HG03045 (cell line): ENCODE measurements around the gene ERFL.
"Not testable (repeated sequence)": the region's sequence is repeated elsewhere in the genome, so short reads cannot be mapped to it uniquely, and the experiment has no call there.

Experiments used
- ATAC-seq: cut with Tn5 transposase; IDR thresholded peaks from one replicate; pipeline ENCODE4 v1.9.1; 2021; ENCODE audit warnings: mild to moderate bottlenecking, moderate library complexity; ENCODE audit not compliant: unreplicated experiment

The ERFL gene

GRCh38 chr19:41879670-41880328 lies 48.5 kb downstream of the ERFL start:
- no peak for ATAC-seq

GRCh38 chr19:41879080-41879479 lies 49.2 kb downstream of the ERFL start:
- no peak for ATAC-seq

- ATAC-seq: no peak
These were observed 50.0 kb downstream of the ERFL start for GRCh38 chr19:41877916-41878905.

- ATAC-seq: peak; percentile 54
These were observed 51.1 kb downstream of the ERFL start, which contains the start of gene CD79A for GRCh38 chr19:41876847-41877832. Gene CD79A, plus strand, starts transcription at chr19:41877279. Its CDS starts 26 bp downstream, at chr19:41877305.

- ATAC-seq: not testable (repeated sequence)
These were observed 52.3 kb downstream of the ERFL start for GRCh38 chr19:41875973-41876372.

- no peak for ATAC-seq
These were observed 55.2 kb downstream of the ERFL start for GRCh38 chr19:41872775-41873647.

- no peak for ATAC-seq
These were observed 55.9 kb downstream of the ERFL start for GRCh38 chr19:41872384-41872774.

GRCh38 chr19:41871573-41872383 lies 56.5 kb downstream of the ERFL start:
- peak; percentile 56 for ATAC-seq

- ATAC-seq: no peak
These were observed 57.8 kb downstream of the ERFL start for GRCh38 chr19:41870401-41870873.

- no peak for ATAC-seq
These were observed 58.8 kb downstream of the ERFL start for GRCh38 chr19:41869374-41869955.

GRCh38 chr19:41868989-41869300 lies 59.3 kb downstream of the ERFL start:
- ATAC-seq: no peak

GRCh38 chr19:41868120-41868988 lies 59.9 kb downstream of the ERFL start:
- ATAC-seq: no peak

- no peak for ATAC-seq
These were observed 62.0 kb downstream of the ERFL start for GRCh38 chr19:41866284-41866683.

GRCh38 chr19:41864374-41864773 lies 63.9 kb downstream of the ERFL start:
- ATAC-seq: no peak

GRCh38 chr19:41863209-41863931 lies 64.9 kb downstream of the ERFL start:
- ATAC-seq: no peak

- no peak for ATAC-seq
These were observed 65.7 kb downstream of the ERFL start for GRCh38 chr19:41862445-41862986.

GRCh38 chr19:41861846-41862245 lies 66.4 kb downstream of the ERFL start:
- ATAC-seq: no peak
